IPS-20b (cell line): Measurements from ENCODE around the gene SMIM10L1.

ENCODE experiments used
- H3K27ac ChIP-seq: one replicate; pipeline ENCODE4 v1.5.1; 2013; ENCODE audit warnings: low read length
- H3K27me3 ChIP-seq: 2 replicates; pipeline ENCODE4 v1.6.1; 2013; ENCODE audit warnings: mild to moderate bottlenecking, low read length, inconsistent platforms; ENCODE audit not compliant: insufficient read depth
- H3K36me3 ChIP-seq: 2 replicates; pipeline ENCODE4 v1.6.1; 2013; ENCODE audit warnings: low read depth, mild to moderate bottlenecking, inconsistent platforms, low read length, moderate library complexity; ENCODE audit not compliant: insufficient read depth
- H3K4me1 ChIP-seq: 2 replicates; pipeline ENCODE4 v1.6.1; 2013; ENCODE audit warnings: mild to moderate bottlenecking, control low read depth, inconsistent platforms, low read length, moderate library complexity; ENCODE audit not compliant: insufficient read depth
- H3K4me3 ChIP-seq: 2 replicates; pipeline ENCODE4 v1.5.1; 2013; ENCODE audit warnings: mild to moderate bottlenecking, low read length, inconsistent platforms
- H3K9ac ChIP-seq: 2 replicates; pipeline ENCODE4 v1.6.1; 2013; ENCODE audit warnings: low read depth, mild to moderate bottlenecking, inconsistent platforms, low read length, moderate library complexity
- H3K9me3 ChIP-seq: 2 replicates; pipeline ENCODE4 v1.6.1; 2013; ENCODE audit warnings: mild to moderate bottlenecking, low read depth, low read length, inconsistent platforms; ENCODE audit not compliant: insufficient read depth

SMIM10L1 gene

GRCh38 chr12:11202811-11203210 is 31.8 kb downstream of the SMIM10L1 start:
- Histone ChIP-seq H3K27ac (no peak overlapping the region), H3K27me3 (no peaks in the 10 kb centered on the region), H3K4me1 (no peaks in the 10 kb centered on the region), H3K36me3 (no peaks in the 10 kb centered on the region), H3K9me3 (no peaks in the 10 kb centered on the region), H3K9ac (no peak overlapping the region), H3K4me3 (no peak overlapping the region)

- Histone ChIP-seq H3K4me1 (no peaks in the 10 kb centered on the region), H3K9me3 (no peaks in the 10 kb centered on the region), H3K27me3 (no peaks in the 10 kb centered on the region), H3K27ac (no peak overlapping the region), H3K36me3 (no peaks in the 10 kb centered on the region), H3K4me3 (no peak overlapping the region), H3K9ac (no peak overlapping the region)
Observed at GRCh38 chr12:11204173-11204572, 33.2 kb downstream of the SMIM10L1 start.

GRCh38 chr12:11209113-11209512 is 38.1 kb downstream of the SMIM10L1 start:
- Histone ChIP-seq H3K9ac (no peak overlapping the region), H3K4me1 (no peaks in the 10 kb centered on the region), H3K9me3 (no peaks in the 10 kb centered on the region), H3K36me3 (no peaks in the 10 kb centered on the region), H3K27me3 (no peaks in the 10 kb centered on the region), H3K27ac (no peak overlapping the region), H3K4me3 (no peak overlapping the region)
